ENCODE results near the gene SETD7.

GRCh38 chr4:139534287-139534950 is 21.6 kb downstream of the SETD7 start:
- TF ChIP-seq EZH2phosphoT487 (conservative IDR thresholded peaks at IDR 0.05; ENCODE audit: low read length), result no peak
- no peak for TF ChIP-seq CTCF (IDR thresholded peaks at IDR 0.05; ENCODE audit: insufficient read depth, low read length, poor library complexity, severe bottlenecking)

Measured in SU-DHL-6 (cell line).